CD14-positive monocyte (primary cell): ENCODE results near the gene FAM177B. TPM values are rescaled to one million over a fixed set of nuclear protein-coding genes. Genes with fewer than 3 reads are reported as not detected.

Source experiments
- DNase-seq, 3 donors: peaks; one replicate each; pipeline ENCODE4 v3.0.0-alpha.2; 2011 to 2022
- H2AFZ ChIP-seq: 2 replicates; pipeline ENCODE4 v1.6.0; 2012; ENCODE audit warnings: mild to moderate bottlenecking, low read depth, low read length, inconsistent platforms; ENCODE audit not compliant: insufficient read depth, poor library complexity, severe bottlenecking
- H3K27ac ChIP-seq, 2 donors: 1 replicate in 1 of 2; 2 replicates in 1 of 2; pipeline ENCODE4 v1.5.1; 2012 to 2013; ENCODE audit warnings: low read length in 2 of 2, control low read depth in 1 of 2, inconsistent platforms in 1 of 2, low read depth in 1 of 2, mild to moderate bottlenecking in 1 of 2
- H3K27me3 ChIP-seq, 2 donors: one replicate each; pipeline versions ENCODE4 v1.6.0 to v1.6.1; 2011 to 2013; ENCODE audit warnings: low read length in 2 of 2; ENCODE audit not compliant: control insufficient read depth in 2 of 2, insufficient read depth in 2 of 2
- H3K36me3 ChIP-seq, 2 donors: replicated peaks in 1 of 2; 1 replicate in 1 of 2; 2 replicates in 1 of 2; pipeline versions ENCODE4 v1.5.1 to v1.6.1; 2012 to 2013; ENCODE audit warnings: low read length in 2 of 2, control low read depth in 1 of 2, inconsistent platforms in 1 of 2, mild to moderate bottlenecking in 1 of 2; ENCODE audit not compliant: insufficient read depth in 2 of 2, control insufficient read depth in 1 of 2
- H3K4me1 ChIP-seq, 2 donors: 1 replicate in 1 of 2; 2 replicates in 1 of 2; pipeline versions ENCODE4 v1.5.1 to v1.6.1; 2012 to 2013; ENCODE audit warnings: low read length in 2 of 2, control low read depth in 1 of 2, inconsistent platforms in 1 of 2, mild to moderate bottlenecking in 1 of 2, moderate library complexity in 1 of 2; ENCODE audit not compliant: insufficient read depth in 2 of 2, control insufficient read depth in 1 of 2
- H3K4me2 ChIP-seq: replicated peaks from 2 replicates; pipeline ENCODE3; 2012; ENCODE audit warnings: low read length, moderate library complexity, mild to moderate bottlenecking; ENCODE audit not compliant: poor library complexity, severe bottlenecking; ENCODE audit errors: extremely low read depth
- H3K4me3 ChIP-seq, 3 experiments: fragments of 200-600 bp in 1 of 3; sonication (generic) in 1 of 3; replicated peaks in 1 of 3; 1 replicate in 2 of 3; 2 replicates in 1 of 3; pipeline ENCODE4 v1.5.1; 2011 to 2013; ENCODE audit warnings: low read length in 3 of 3, mild to moderate bottlenecking in 3 of 3, control low read depth in 2 of 3, low read depth in 2 of 3, inconsistent platforms in 1 of 3, moderate library complexity in 1 of 3
- H3K79me2 ChIP-seq: 2 replicates; pipeline ENCODE4 v1.6.0; 2012; ENCODE audit warnings: mild to moderate bottlenecking, control low read depth, inconsistent platforms, low read length, moderate library complexity; ENCODE audit not compliant: insufficient read depth
- H3K9ac ChIP-seq: 2 replicates; pipeline ENCODE4 v1.6.0; 2017; ENCODE audit warnings: low read length, mild to moderate bottlenecking; ENCODE audit not compliant: insufficient read depth, poor library complexity, severe bottlenecking
- H3K9me3 ChIP-seq, 2 donors: replicated peaks in 1 of 2; 1 replicate in 1 of 2; 2 replicates in 1 of 2; pipeline versions ENCODE4 v1.5.1 to v1.6.1; 2012 to 2013; ENCODE audit warnings: low read length in 2 of 2, control low read depth in 1 of 2; ENCODE audit not compliant: control insufficient read depth in 1 of 2, insufficient read depth in 1 of 2
- H4K20me1 ChIP-seq: 2 replicates; pipeline ENCODE4 v1.6.0; 2012; ENCODE audit warnings: mild to moderate bottlenecking, low read length, control low read depth, moderate library complexity; ENCODE audit not compliant: insufficient read depth
- H3K27ac Mint-ChIP-seq, 7 donors: one replicate each; pipeline ENCODE4 v1.8.0; 2020; ENCODE audit warnings: mild to moderate bottlenecking in 7 of 7, mixed read lengths in 7 of 7, moderate library complexity in 6 of 7, inconsistent platforms in 2 of 7
- H3K27me3 Mint-ChIP-seq, 3 donors: one replicate each; pipeline ENCODE4 v1.8.0; 2021 to 2022; ENCODE audit warnings: low read depth in 3 of 3, mild to moderate bottlenecking in 3 of 3, mixed read lengths in 3 of 3, moderate library complexity in 3 of 3, inconsistent platforms in 1 of 3
- H3K36me3 Mint-ChIP-seq, 2 donors: one replicate each; pipeline ENCODE4 v1.8.0; 2020; ENCODE audit warnings: mixed read lengths in 2 of 2, inconsistent platforms in 1 of 2, mild to moderate bottlenecking in 1 of 2
- H3K4me1 Mint-ChIP-seq: one replicate; pipeline ENCODE4 v1.8.0; 2020; ENCODE audit warnings: mild to moderate bottlenecking, mixed read lengths
- H3K4me3 Mint-ChIP-seq, 2 donors: one replicate each; pipeline ENCODE4 v1.8.0; 2020; ENCODE audit warnings: mild to moderate bottlenecking in 2 of 2, mixed read lengths in 2 of 2, moderate library complexity in 1 of 2
- H3K9me3 Mint-ChIP-seq, 7 donors: one replicate each; pipeline ENCODE4 v1.8.0; 2020 to 2022; ENCODE audit warnings: mixed read lengths in 7 of 7, mild to moderate bottlenecking in 6 of 7, moderate library complexity in 6 of 7, inconsistent platforms in 2 of 7
- WGBS: methylation state at CpG from one replicate; pipeline ENCODE4 v1.1.5; 2013; ENCODE audit warnings: missing lambda C conversion rate; ENCODE audit not compliant: insufficient coverage; 5-methylcytosine and 5-hydroxymethylcytosine counted together
- intact Hi-C, 2 donors: fragments of 100-400 bp; cut with micrococcal nuclease; formaldehyde crosslinking; loops; one replicate each; pipeline versions ENCODE4 v1.15.0 to v1.15.1; 2023
- polyA plus RNA-seq, 3 donors: library from polyadenylated mRNA; depleted of rRNA in 1 of 3; unstranded in 2 of 3; stranded (reverse) in 1 of 3; fragments of 300-500 nt in 2 of 3; fragments of >200 nt in 1 of 3; fragmentation: Illumina TruSeq in 2 of 3; gene quantifications; 1 replicate in 2 of 3; 2 replicates in 1 of 3; pipeline ENCODE4 v1.2.3, GENCODE V29; 2012 to 2021
- TF ChIP-seq, protein P1 (sequence below): fragments of 200-600 bp; IDR thresholded peaks from one replicate; pipeline ENCODE4 v1.8.0; 2022; ENCODE audit warnings: antibody characterized with exemption, mild to moderate bottlenecking

The FAM177B gene
- polyA plus RNA-seq, 3 donors, result not detected

DNA sequence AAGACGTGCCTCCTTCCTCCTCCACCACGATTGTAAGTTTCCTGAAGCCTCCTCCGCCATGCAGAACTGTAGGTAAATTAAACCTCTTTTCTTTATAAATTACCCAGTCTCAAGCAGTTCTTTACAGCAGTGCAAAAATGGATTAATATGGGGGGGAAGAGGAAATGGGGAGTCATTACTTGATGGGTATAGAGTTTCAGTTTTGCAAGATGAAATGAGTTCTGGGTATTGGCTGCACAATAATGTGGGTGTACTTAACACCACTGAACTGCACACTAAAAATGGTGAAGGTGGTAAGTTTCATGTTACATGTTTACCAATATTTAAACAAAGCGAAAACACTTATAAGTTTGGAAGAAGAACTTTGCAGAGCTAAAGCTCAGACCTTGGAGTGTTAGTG is 53.5 kb downstream of the FAM177B start:
- DNase-seq, result no peak
- Mint-ChIP-seq H3K4me1 (peaks cover 2% of the 10 kb centered on the region), H3K27me3 (peaks cover 1 to 2% (median 2%) of the 10 kb centered on the region in 3 donors), H3K4me3 (no peak overlapping the region), H3K9me3 (peaks cover 2 to 13% (median 7%) of the 10 kb centered on the region in 7 donors), H3K36me3 (no peaks in the 10 kb centered on the region), H3K27ac (no peak overlapping the region)
- TF ChIP-seq, protein P1, sequence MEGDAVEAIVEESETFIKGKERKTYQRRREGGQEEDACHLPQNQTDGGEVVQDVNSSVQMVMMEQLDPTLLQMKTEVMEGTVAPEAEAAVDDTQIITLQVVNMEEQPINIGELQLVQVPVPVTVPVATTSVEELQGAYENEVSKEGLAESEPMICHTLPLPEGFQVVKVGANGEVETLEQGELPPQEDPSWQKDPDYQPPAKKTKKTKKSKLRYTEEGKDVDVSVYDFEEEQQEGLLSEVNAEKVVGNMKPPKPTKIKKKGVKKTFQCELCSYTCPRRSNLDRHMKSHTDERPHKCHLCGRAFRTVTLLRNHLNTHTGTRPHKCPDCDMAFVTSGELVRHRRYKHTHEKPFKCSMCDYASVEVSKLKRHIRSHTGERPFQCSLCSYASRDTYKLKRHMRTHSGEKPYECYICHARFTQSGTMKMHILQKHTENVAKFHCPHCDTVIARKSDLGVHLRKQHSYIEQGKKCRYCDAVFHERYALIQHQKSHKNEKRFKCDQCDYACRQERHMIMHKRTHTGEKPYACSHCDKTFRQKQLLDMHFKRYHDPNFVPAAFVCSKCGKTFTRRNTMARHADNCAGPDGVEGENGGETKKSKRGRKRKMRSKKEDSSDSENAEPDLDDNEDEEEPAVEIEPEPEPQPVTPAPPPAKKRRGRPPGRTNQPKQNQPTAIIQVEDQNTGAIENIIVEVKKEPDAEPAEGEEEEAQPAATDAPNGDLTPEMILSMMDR, result no peak
- Histone ChIP-seq H4K20me1 (no peaks in the 10 kb centered on the region), H3K36me3 (no peaks in the 10 kb centered on the region), H2AFZ (no peak overlapping the region), H3K27ac (no peak overlapping the region), H3K79me2 (no peaks in the 10 kb centered on the region), H3K4me1 (no peaks in the 10 kb centered on the region), H3K9ac (no peak overlapping the region), H3K27me3 (no peaks in the 10 kb centered on the region), H3K4me2 (no peak overlapping the region), H3K4me3 (no peak overlapping the region), H3K9me3 (peaks cover 0 to 4% of the 10 kb centered on the region in 2 donors)
- intact Hi-C loops, result no loop called here
- no CpG with 5 or more reads among the region's 4 CpGs for WGBS

DNA sequence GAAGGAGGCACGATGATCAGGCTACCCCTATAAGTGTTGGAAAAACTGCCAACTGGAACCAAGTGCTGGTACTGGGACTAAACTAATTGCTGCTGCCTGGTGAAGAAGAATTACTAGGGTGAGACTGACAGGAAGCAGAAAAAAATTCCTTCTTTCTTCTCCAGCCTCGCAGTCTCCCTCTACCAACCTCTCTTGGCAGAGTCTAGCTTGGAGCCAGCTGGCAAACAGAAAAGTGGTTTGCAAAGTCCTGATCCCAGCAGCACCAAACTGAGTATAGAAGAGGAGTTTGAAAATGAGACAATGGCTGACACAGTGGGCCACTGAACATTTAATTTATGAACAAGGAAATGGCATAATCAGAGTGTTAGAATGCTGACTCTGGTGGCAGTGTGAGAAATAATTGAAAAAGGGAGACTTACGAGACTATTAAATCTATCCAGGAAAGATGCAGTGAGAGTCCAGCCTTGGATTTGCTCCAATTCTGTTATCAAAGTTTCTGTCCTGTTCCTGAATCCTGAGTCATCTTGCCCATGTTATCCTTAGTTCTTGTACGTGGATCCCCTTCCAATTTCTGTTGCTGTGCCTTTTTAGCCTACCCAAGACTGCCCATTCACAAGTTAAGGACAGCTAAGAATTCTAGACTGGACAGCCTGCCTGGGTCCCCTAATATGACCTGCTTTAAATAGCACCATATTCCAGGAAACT is 54.2 kb downstream of the FAM177B start:
- Mint-ChIP-seq H3K27me3 (peaks cover under 1 to 1% (median under 1%) of the 10 kb centered on the region in 3 donors), H3K4me3 (no peak overlapping the region), H3K9me3 (peaks cover 2 to 13% (median 7%) of the 10 kb centered on the region in 7 donors), H3K36me3 (no peaks in the 10 kb centered on the region), H3K27ac (no peak overlapping the region), H3K4me1 (no peaks in the 10 kb centered on the region)
- H4K20me1 ChIP-seq, result no peaks in the 10 kb centered on the region
- 87% methylated on average over 3 of the region's 4 CpGs for WGBS
- H3K9me3 ChIP-seq, result peaks cover 0 to 4% of the 10 kb centered on the region in 2 donors
- H3K27ac ChIP-seq, result no peak overlapping the region
- no peak overlapping the region for H3K4me3 ChIP-seq
- no peaks in the 10 kb centered on the region for H3K4me1 ChIP-seq
- no peaks in the 10 kb centered on the region for H3K79me2 ChIP-seq
- no peaks in the 10 kb centered on the region for H3K27me3 ChIP-seq
- H2AFZ ChIP-seq, result no peak overlapping the region
- intact Hi-C loops, result no loop called here
- H3K9ac ChIP-seq, result no peak overlapping the region
- TF ChIP-seq, protein P1, result no peak
- H3K4me2 ChIP-seq, result no peak overlapping the region
- H3K36me3 ChIP-seq, result no peaks in the 10 kb centered on the region
- no peak for DNase-seq
